DMS153 treated with DMSO at 0.1 percent for 48 hours (cell line): ENCODE data around the gene RPS6KC1.
"Not testable (repeated sequence)": the region's sequence is repeated elsewhere in the genome, so short reads cannot be mapped to it uniquely, and the experiment has no call there.

Source experiments
- DNase-seq: peaks from one replicate; lab custom pipeline; 2025; ENCODE audit not compliant: unreplicated experiment; lab: John Stamatoyannopoulos, UW

The RPS6KC1 gene

GRCh38 chr1:213150090-213150489 is 99.0 kb downstream of the RPS6KC1 start:
- DNase-seq: not testable (repeated sequence)

- no peak for DNase-seq
Observed at GRCh38 chr1:213154056-213154685, 103.1 kb downstream of the RPS6KC1 start.

- DNase-seq: no peak
Observed at GRCh38 chr1:213159376-213159775, 108.3 kb downstream of the RPS6KC1 start.

- not testable (repeated sequence) for DNase-seq
Observed at GRCh38 chr1:213160442-213160841, 109.4 kb downstream of the RPS6KC1 start.

GRCh38 chr1:213162338-213162737 is 111.3 kb downstream of the RPS6KC1 start:
- DNase-seq: no peak

GRCh38 chr1:213162862-213163261 is 111.8 kb downstream of the RPS6KC1 start:
- DNase-seq: peak; percentile 21

- no peak for DNase-seq
Observed at GRCh38 chr1:213163278-213163711, 112.3 kb downstream of the RPS6KC1 start.

GRCh38 chr1:213164561-213164960 is 113.5 kb downstream of the RPS6KC1 start:
- no peak for DNase-seq

- DNase-seq: no peak
Observed at GRCh38 chr1:213166852-213167251, 115.8 kb downstream of the RPS6KC1 start.

- DNase-seq: no peak
Observed at GRCh38 chr1:213171711-213172110, 120.7 kb downstream of the RPS6KC1 start.

GRCh38 chr1:213176341-213176740 is 125.3 kb downstream of the RPS6KC1 start:
- no peak for DNase-seq

GRCh38 chr1:213179784-213180183 is 128.7 kb downstream of the RPS6KC1 start:
- no peak for DNase-seq

- no peak for DNase-seq
Observed at GRCh38 chr1:213180833-213181232, 129.8 kb downstream of the RPS6KC1 start.

- DNase-seq: no peak
Observed at GRCh38 chr1:213183036-213183672, 132.1 kb downstream of the RPS6KC1 start.

GRCh38 chr1:213186168-213186567 is 135.1 kb downstream of the RPS6KC1 start:
- no peak for DNase-seq

- no peak for DNase-seq
Observed at GRCh38 chr1:213192026-213192425, 141.0 kb downstream of the RPS6KC1 start.

GRCh38 chr1:213194383-213194782 is 143.3 kb downstream of the RPS6KC1 start:
- no peak for DNase-seq

- no peak for DNase-seq
Observed at GRCh38 chr1:213194855-213195254, 143.8 kb downstream of the RPS6KC1 start.

GRCh38 chr1:213196328-213197054 is 145.4 kb downstream of the RPS6KC1 start:
- not testable (repeated sequence) for DNase-seq

- DNase-seq: no peak
Observed at GRCh38 chr1:213200630-213201029, 149.6 kb downstream of the RPS6KC1 start.

GRCh38 chr1:213201380-213202155 is 150.5 kb downstream of the RPS6KC1 start:
- DNase-seq: no peak
